GM12865 (cell line): ENCODE data around the gene SSBP2.
"Not testable (repeated sequence)": the region's sequence is repeated elsewhere in the genome, so short reads cannot be mapped to it uniquely, and the experiment has no call there.

Experiments used
- DNase-seq: peaks from one replicate; pipeline ENCODE4 v3.0.0; 2010; ENCODE audit warnings: low read depth
- H3K4me3 ChIP-seq: 2 replicates; pipeline ENCODE4 v1.5.1; 2011; ENCODE audit warnings: mild to moderate bottlenecking, low read depth, low read length, control low read depth
- TF ChIP-seq, protein P1 (sequence below): IDR thresholded peaks from 2 replicates; pipeline ENCODE4 v1.5.1; 2011; ENCODE audit warnings: low read length, control low read depth, low read depth, inconsistent platforms; ENCODE audit not compliant: insufficient read depth; ENCODE audit errors: missing control alignments

SSBP2 gene

GRCh38 chr5:81609810-81610375, 141.0 kb downstream of the SSBP2 start:
- no peak for DNase-seq
- TF ChIP-seq, protein P1, sequence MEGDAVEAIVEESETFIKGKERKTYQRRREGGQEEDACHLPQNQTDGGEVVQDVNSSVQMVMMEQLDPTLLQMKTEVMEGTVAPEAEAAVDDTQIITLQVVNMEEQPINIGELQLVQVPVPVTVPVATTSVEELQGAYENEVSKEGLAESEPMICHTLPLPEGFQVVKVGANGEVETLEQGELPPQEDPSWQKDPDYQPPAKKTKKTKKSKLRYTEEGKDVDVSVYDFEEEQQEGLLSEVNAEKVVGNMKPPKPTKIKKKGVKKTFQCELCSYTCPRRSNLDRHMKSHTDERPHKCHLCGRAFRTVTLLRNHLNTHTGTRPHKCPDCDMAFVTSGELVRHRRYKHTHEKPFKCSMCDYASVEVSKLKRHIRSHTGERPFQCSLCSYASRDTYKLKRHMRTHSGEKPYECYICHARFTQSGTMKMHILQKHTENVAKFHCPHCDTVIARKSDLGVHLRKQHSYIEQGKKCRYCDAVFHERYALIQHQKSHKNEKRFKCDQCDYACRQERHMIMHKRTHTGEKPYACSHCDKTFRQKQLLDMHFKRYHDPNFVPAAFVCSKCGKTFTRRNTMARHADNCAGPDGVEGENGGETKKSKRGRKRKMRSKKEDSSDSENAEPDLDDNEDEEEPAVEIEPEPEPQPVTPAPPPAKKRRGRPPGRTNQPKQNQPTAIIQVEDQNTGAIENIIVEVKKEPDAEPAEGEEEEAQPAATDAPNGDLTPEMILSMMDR = no peak
- no peak overlapping the region for H3K4me3 ChIP-seq

DNA sequence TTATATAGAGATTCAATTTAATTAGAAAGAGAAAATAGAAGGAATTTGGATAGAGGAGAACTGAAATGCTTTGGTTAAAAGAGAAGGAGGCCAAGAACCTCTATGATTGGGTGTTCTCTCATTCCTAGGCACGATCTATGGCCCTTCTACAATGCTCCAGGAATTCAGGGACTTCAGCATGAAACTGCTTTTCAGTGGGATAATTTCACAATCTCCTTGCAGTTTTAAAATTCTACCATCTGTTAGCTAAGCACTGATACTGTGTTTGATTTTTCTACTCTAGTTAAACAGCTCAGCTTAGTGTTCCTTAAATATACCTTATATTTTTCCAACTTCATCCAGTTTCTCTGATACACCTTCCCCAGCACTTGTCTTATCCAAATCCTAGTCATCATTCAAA, 141.9 kb downstream of the SSBP2 start:
- H3K4me3 ChIP-seq = no peak overlapping the region
- DNase-seq = no peak
- TF ChIP-seq, protein P1 = no peak

- no peak for DNase-seq
- TF ChIP-seq, protein P1 = no peak
- H3K4me3 ChIP-seq = no peak overlapping the region
These were observed 143.2 kb downstream of the SSBP2 start for GRCh38 chr5:81607693-81608092.

DNA sequence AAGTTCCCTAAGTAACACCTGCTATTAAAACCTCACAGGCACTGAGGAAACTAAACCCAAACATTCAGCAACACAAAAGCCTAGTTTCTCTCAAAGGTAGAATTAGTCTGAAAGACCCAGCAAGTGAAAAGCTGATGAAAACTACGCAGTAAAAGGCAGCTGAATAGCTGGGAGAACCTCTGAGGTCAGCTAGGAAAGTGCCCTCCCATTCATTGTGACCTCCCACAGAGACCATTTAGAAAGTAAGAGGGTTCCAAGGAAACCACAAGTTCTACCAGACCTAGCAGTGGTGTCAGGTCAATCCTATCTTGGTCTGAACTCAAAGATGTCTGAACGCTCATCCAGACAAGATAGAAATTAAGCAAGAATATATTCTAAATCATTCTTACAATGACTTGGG, 144.7 kb downstream of the SSBP2 start:
- H3K4me3 ChIP-seq = no peak overlapping the region
- TF ChIP-seq, protein P1 = no peak
- DNase-seq = no peak

GRCh38 chr5:81605299-81605698, 145.6 kb downstream of the SSBP2 start:
- no peak for DNase-seq
- H3K4me3 ChIP-seq = no peak overlapping the region
- TF ChIP-seq, protein P1 = no peak

DNA sequence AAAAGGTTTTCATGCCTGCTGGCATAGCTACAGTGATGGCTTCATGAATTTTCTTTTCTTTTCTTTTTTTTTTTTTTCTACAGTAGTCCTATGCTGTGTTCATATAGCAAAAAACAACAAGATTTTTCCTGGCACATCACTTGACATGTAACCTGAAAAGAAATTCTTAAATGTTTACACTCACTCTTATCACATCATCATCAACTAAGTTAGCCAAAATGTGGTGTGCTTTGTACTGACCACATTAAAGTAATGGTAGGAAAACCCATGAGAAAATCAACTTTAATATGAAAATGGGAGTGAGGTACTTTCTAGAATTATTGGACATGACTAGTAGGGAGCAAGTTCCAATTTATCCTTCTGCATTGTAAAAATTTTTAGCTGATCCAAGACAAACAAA, 146.7 kb downstream of the SSBP2 start:
- TF ChIP-seq, protein P1 = no peak

DNA sequence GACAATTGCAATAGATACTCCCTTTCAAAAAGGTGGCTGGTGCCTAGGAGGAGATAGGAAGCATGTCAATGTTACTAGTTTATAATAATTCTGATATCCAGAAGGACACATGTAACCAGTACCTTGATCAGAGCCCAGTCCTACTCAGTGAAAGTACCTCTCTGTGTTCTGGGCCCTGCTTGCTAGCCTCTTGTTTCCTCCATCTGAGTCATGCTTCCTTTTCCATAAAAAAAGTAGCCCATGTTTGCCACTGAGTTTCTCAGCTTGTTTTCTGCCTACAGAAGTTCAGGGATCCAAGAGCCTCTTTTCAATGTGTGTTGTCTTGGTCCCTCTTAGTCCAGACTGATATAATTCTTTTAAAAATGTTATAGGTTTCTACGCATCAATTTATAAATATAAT, 149.0 kb downstream of the SSBP2 start:
- TF ChIP-seq, protein P1 = no peak
- H3K4me3 ChIP-seq = no peak overlapping the region
- no peak for DNase-seq

More for the DNA sequence above, 146.7 kb downstream of the SSBP2 start:
- no peak overlapping the region for H3K4me3 ChIP-seq
- DNase-seq = no peak

DNA sequence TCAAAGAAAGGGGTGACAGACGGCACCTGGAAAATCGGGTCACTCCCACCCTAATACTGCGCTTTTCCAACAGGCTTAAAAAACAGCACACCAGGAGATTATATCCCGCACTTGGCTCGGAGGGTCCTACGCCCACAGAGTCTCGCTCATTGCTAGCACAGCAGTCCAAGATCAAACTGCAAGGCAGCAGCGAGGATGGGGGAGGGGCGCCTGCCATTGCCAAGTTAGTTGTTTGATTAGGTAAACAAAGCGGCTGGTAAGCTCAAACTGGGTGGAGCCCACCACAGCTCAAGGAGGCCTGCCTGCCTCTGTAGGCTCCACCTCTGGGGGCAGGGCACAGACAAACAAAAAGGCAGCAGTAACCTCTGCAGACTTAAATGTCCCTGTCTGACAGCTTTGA, 158.8 kb downstream of the SSBP2 start:
- not testable (repeated sequence) for DNase-seq, H3K4me3 ChIP-seq
